H1 (cell line): ENCODE data around the gene PKP1. TPM values are rescaled to one million over a fixed set of nuclear protein-coding genes. Genes with fewer than 3 reads are reported as not detected.

Experiments
- CTCF ChIA-PET: fragments of 300-600 bp; sonication (Branson Sonifier 250); formaldehyde crosslinking; loops from one replicate; lab custom pipeline; 2021; ENCODE audit not compliant: partially characterized antibody; lab: Charles Lee
- POLR2A ChIA-PET: fragments of 300-600 bp; sonication (Branson Sonifier 250); formaldehyde crosslinking; loops from one replicate; lab custom pipeline; 2021; ENCODE audit warnings: inconsistent platforms; ENCODE audit not compliant: partially characterized antibody; lab: Charles Lee
- DNase-seq, 2 experiments: peaks; one replicate each; pipeline versions ENCODE4 v3.0.0 to v3.0.0-alpha.2; 2010 to 2022; ENCODE audit warnings: low spot score in 2 of 2, low read depth in 1 of 2, mixed read lengths in 1 of 2
- FAIRE-seq: peaks from 2 replicates; lab custom pipeline; 2011; peaks lifted over from hg19 to GRCh38; lab: Jason Lieb, UNC
- H2AFZ ChIP-seq: 2 replicates; pipeline ENCODE4 v1.8.1; 2012; ENCODE audit warnings: low read length, inconsistent platforms
- H2AK5ac ChIP-seq: 2 replicates; pipeline ENCODE4 v1.6.1; 2013; ENCODE audit warnings: low read depth, low read length
- H2BK120ac ChIP-seq: replicated peaks from 2 replicates; pipeline ENCODE3; 2013; ENCODE audit warnings: low read depth, low read length, inconsistent platforms
- H2BK12ac ChIP-seq: 2 replicates; pipeline ENCODE4 v1.6.1; 2013; ENCODE audit warnings: low read depth, low read length
- H2BK15ac ChIP-seq: 2 replicates; pipeline ENCODE4 v1.6.1; 2013; ENCODE audit warnings: low read length
- H2BK20ac ChIP-seq: 2 replicates; pipeline ENCODE4 v1.6.1; 2013; ENCODE audit warnings: low read length
- H2BK5ac ChIP-seq: 2 replicates; pipeline ENCODE4 v1.6.1; 2013; ENCODE audit warnings: low read depth, low read length
- H3K14ac ChIP-seq: 2 replicates; pipeline ENCODE4 v1.6.1; 2013; ENCODE audit warnings: inconsistent platforms; ENCODE audit not compliant: insufficient read length
- H3K18ac ChIP-seq: 2 replicates; pipeline ENCODE4 v1.6.1; 2013; ENCODE audit warnings: low read length; ENCODE audit errors: extremely low read depth
- H3K23ac ChIP-seq: 2 replicates; pipeline ENCODE4 v1.6.1; 2013; ENCODE audit warnings: inconsistent platforms; ENCODE audit not compliant: insufficient read length
- H3K23me2 ChIP-seq: 2 replicates; pipeline ENCODE4 v1.6.1; 2013; ENCODE audit warnings: low read depth, low read length
- H3K27ac ChIP-seq: 2 replicates; pipeline ENCODE4 v1.6.1; 2011; ENCODE audit warnings: low read depth, low read length, inconsistent platforms
- H3K27me3 ChIP-seq, 4 experiments: replicated peaks in 1 of 4; 1 replicate in 1 of 4; 2 replicates in 3 of 4; pipeline versions ENCODE4 v1.6.1 to v1.8.1; 2011 to 2013; ENCODE audit warnings: low read length in 3 of 4, mild to moderate bottlenecking in 3 of 4, inconsistent platforms in 2 of 4, mixed read lengths in 2 of 4, moderate library complexity in 1 of 4; ENCODE audit not compliant: control insufficient read depth in 3 of 4, insufficient read depth in 3 of 4; ENCODE audit errors: extremely low read depth in 1 of 4
- H3K36me3 ChIP-seq, 4 experiments: 2 replicates each; pipeline versions ENCODE4 v1.6.1 to v1.8.1; 2011 to 2013; ENCODE audit warnings: mild to moderate bottlenecking in 4 of 4, low read length in 3 of 4, moderate library complexity in 2 of 4, control low read depth in 1 of 4, inconsistent platforms in 1 of 4; ENCODE audit not compliant: insufficient read depth in 4 of 4, control insufficient read depth in 2 of 4
- H3K4ac ChIP-seq: replicated peaks from 2 replicates; pipeline ENCODE3; 2013; ENCODE audit warnings: low read length, low read depth, mixed read lengths, inconsistent platforms; ENCODE audit not compliant: insufficient read length
- H3K4me1 ChIP-seq, 4 experiments: replicated peaks in 1 of 4; 1 replicate in 1 of 4; 2 replicates in 3 of 4; pipeline versions ENCODE4 v1.6.1 to v1.8.1; 2011 to 2013; ENCODE audit warnings: low read length in 3 of 4, inconsistent platforms in 2 of 4, mixed read lengths in 1 of 4; ENCODE audit not compliant: insufficient read depth in 4 of 4, control insufficient read depth in 3 of 4
- H3K4me2 ChIP-seq, 2 experiments: 2 replicates each; pipeline versions ENCODE4 v1.6.1 to v1.8.1; 2011 to 2013; ENCODE audit warnings: low read depth in 2 of 2, low read length in 2 of 2, control low read depth in 1 of 2, inconsistent platforms in 1 of 2, mild to moderate bottlenecking in 1 of 2; ENCODE audit not compliant: insufficient read depth in 1 of 2
- H3K4me3 ChIP-seq, 4 experiments: fragments of 200-600, 300-600 bp in 1 of 4; sonication (generic), shearing (Covaris generic), sonication (Bioruptor Twin) in 1 of 4; 2 replicates each; pipeline versions ENCODE4 v1.5.1 to v1.8.1; 2011 to 2016; ENCODE audit warnings: low read length in 4 of 4, low read depth in 3 of 4, control low read depth in 2 of 4, inconsistent platforms in 2 of 4, mild to moderate bottlenecking in 2 of 4, mixed read lengths in 1 of 4, moderate library complexity in 1 of 4; ENCODE audit not compliant: insufficient read depth in 2 of 4; ENCODE audit errors: extremely low read depth in 1 of 4
- H3K56ac ChIP-seq: replicated peaks from 2 replicates; pipeline ENCODE3; 2013; ENCODE audit warnings: low read depth, mild to moderate bottlenecking, mixed read lengths, low read length, inconsistent platforms; ENCODE audit not compliant: insufficient read length
- H3K79me1 ChIP-seq: 2 replicates; pipeline ENCODE4 v1.6.1; 2013; ENCODE audit warnings: low read depth, low read length, control low read depth
- H3K79me2 ChIP-seq, 2 experiments: 2 replicates each; pipeline versions ENCODE4 v1.6.1 to v1.8.1; 2012 to 2013; ENCODE audit warnings: low read length in 2 of 2, mild to moderate bottlenecking in 2 of 2, inconsistent platforms in 1 of 2; ENCODE audit not compliant: insufficient read depth in 2 of 2, control insufficient read depth in 1 of 2
- H3K9ac ChIP-seq, 4 experiments: replicated peaks in 1 of 4; 1 replicate in 1 of 4; 2 replicates in 3 of 4; pipeline versions ENCODE4 v1.6.1 to v1.8.1; 2011 to 2013; ENCODE audit warnings: low read depth in 3 of 4, low read length in 3 of 4, control low read depth in 2 of 4, mild to moderate bottlenecking in 2 of 4, moderate library complexity in 2 of 4, inconsistent platforms in 1 of 4; ENCODE audit errors: extremely low read depth in 1 of 4
- H3K9me3 ChIP-seq, 2 experiments: 2 replicates each; pipeline versions ENCODE4 v1.6.1 to v1.8.1; 2012 to 2013; ENCODE audit warnings: mild to moderate bottlenecking in 2 of 2, moderate library complexity in 2 of 2, control low read depth in 1 of 2, inconsistent platforms in 1 of 2, low read depth in 1 of 2, low read length in 1 of 2, mixed read lengths in 1 of 2; ENCODE audit not compliant: insufficient read depth in 2 of 2
- H4K20me1 ChIP-seq, 2 experiments: replicated peaks in 1 of 2; 2 replicates each; pipeline versions ENCODE3 to v1.8.1; 2011 to 2013; ENCODE audit warnings: inconsistent platforms in 2 of 2, low read length in 2 of 2, mild to moderate bottlenecking in 1 of 2; ENCODE audit not compliant: insufficient read depth in 2 of 2, control insufficient read depth in 1 of 2
- H4K5ac ChIP-seq: 2 replicates; pipeline ENCODE4 v1.6.1; 2013; ENCODE audit warnings: low read length, low read depth, mixed read lengths, inconsistent platforms; ENCODE audit not compliant: insufficient read length
- H4K8ac ChIP-seq: 2 replicates; pipeline ENCODE4 v1.8.0; 2013; ENCODE audit warnings: mild to moderate bottlenecking, moderate library complexity, low read length, inconsistent platforms; ENCODE audit not compliant: insufficient read depth; ENCODE audit errors: extremely low read depth
- H4K91ac ChIP-seq: replicated peaks from 2 replicates; pipeline ENCODE3; 2013; ENCODE audit warnings: low read length, mixed read lengths, inconsistent platforms; ENCODE audit not compliant: insufficient read length
- SIN3A ChIP-seq, 2 experiments: IDR thresholded peaks in 1 of 2; conservative IDR thresholded peaks in 1 of 2; 2 replicates each; pipeline ENCODE4 v1.6.1; 2011 to 2012; ENCODE audit warnings: low read length in 2 of 2, improper control_type of control experiment in 1 of 2, low read depth in 1 of 2, mild to moderate bottlenecking in 1 of 2
- WGBS, 2 experiments: shearing (Covaris generic) in 1 of 2; methylation state at CpG; one replicate each; pipeline versions ENCODE4 v1.1.6 to v1.1.7; 2013 to 2015; ENCODE audit warnings: low lambda C conversion rate in 2 of 2, mixed read lengths in 2 of 2, inconsistent platforms in 1 of 2, low coverage in 1 of 2, missing lambda C conversion rate in 1 of 2; ENCODE audit not compliant: insufficient replicate concordance in 2 of 2, insufficient coverage in 1 of 2, insufficient read length in 1 of 2; ENCODE audit errors: extremely low coverage in 1 of 2, missing lambda C conversion rate in 1 of 2; 5-methylcytosine and 5-hydroxymethylcytosine counted together
- polyA plus RNA-seq, 7 experiments: library from polyadenylated mRNA; depleted of rRNA in 3 of 7; stranded (reverse) in 5 of 7; unstranded in 2 of 7; fragments of >200 nt in 5 of 7; fragments of 200-250 nt in 2 of 7; gene quantifications; 1 replicate in 5 of 7; 2 replicates in 1 of 7; 4 replicates in 1 of 7; pipeline versions ENCODE4 v1.2.1 to v1.2.3, GENCODE V29; 2011 to 2013; ENCODE audit warnings: missing spikeins in 2 of 7, mixed read lengths in 2 of 7
- total RNA-seq: library from RNA; stranded (reverse); fragmentation: NEBNext Ultra II Directional; extraction: Animal tissue kit (Norgen Biotek cat#: 25700); gene quantifications from 2 replicates; pipeline ENCODE4 v1.2.1, GENCODE V29; 2021

Gene PKP1
- total and polyA plus RNA-seq, 2 of the 8 experiments (the other 6 are each of a cell fraction or from before 2014, with no cell fraction given) = 0.21 to 0.95 TPM

GRCh38 chr1:201291916-201292315 lies 8.6 kb downstream of the PKP1 start:
- no peak overlapping the region for H2AK5ac ChIP-seq
- no peaks in the 10 kb centered on the region for H3K79me1 ChIP-seq
- H3K4me2 ChIP-seq = no peak overlapping the region
- no peak for DNase-seq
- no peak overlapping the region for H3K27ac ChIP-seq
- H3K23me2 ChIP-seq = no peaks in the 10 kb centered on the region
- no peak overlapping the region for H2BK15ac ChIP-seq
- H3K56ac ChIP-seq = no peak overlapping the region
- no peak for TF ChIP-seq SIN3A (conservative IDR thresholded peaks at IDR 0.05 in 1 of 2, IDR thresholded peaks at IDR 0.05 in 1 of 2; ENCODE audit: low read depth in 1 of 2, low read length in 2 of 2)
- no peak overlapping the region for H3K18ac ChIP-seq
- H2AFZ ChIP-seq = no peak overlapping the region
- no peak overlapping the region for H2BK5ac ChIP-seq
- no peaks in the 10 kb centered on the region for H3K9me3 ChIP-seq
- H4K5ac ChIP-seq = no peak overlapping the region
- H3K4me3 ChIP-seq = no peak overlapping the region
- no peak overlapping the region for H2BK120ac ChIP-seq
- H3K9ac ChIP-seq = no peak overlapping the region
- no peak overlapping the region for H2BK12ac ChIP-seq
- H4K20me1 ChIP-seq = no peaks in the 10 kb centered on the region
- no peak overlapping the region for H4K91ac ChIP-seq
- POLR2A ChIA-PET = no interaction called here
- CTCF ChIA-PET = interaction anchor here (0.7 to 4.3 kb wide), 12 partner anchors 9 to 144 kb away, joined by 3 to 27 read pairs (median 6); no protein-coding TSS in a partner anchor
- no peak overlapping the region for H2BK20ac ChIP-seq
- FAIRE-seq = no peak
- H4K8ac ChIP-seq = no peak overlapping the region
- peaks cover 0 to 8% (median 0%) of the 10 kb centered on the region in 4 experiments; a peak in 4 of 7 replicates for H3K4me1 ChIP-seq
- no peak overlapping the region for H3K23ac ChIP-seq
- H3K79me2 ChIP-seq = no peaks in the 10 kb centered on the region
- no peak overlapping the region for H3K14ac ChIP-seq
- no peaks in the 10 kb centered on the region for H3K27me3 ChIP-seq
- no peak overlapping the region for H3K4ac ChIP-seq
- H3K36me3 ChIP-seq = no peaks in the 10 kb centered on the region
- WGBS, 2 experiments = 88% methylated on average over 8 of the region's 8 CpGs; no CpG with 5 or more reads in 1 of the 2 experiments
